HG03558 (cell line): Measurements from ENCODE around the gene KPNA1.
"Not testable (repeated sequence)": the region's sequence is repeated elsewhere in the genome, so short reads cannot be mapped to it uniquely, and the experiment has no call there.

Experiments
- ATAC-seq: cut with Tn5 transposase; IDR thresholded peaks from one replicate; pipeline ENCODE4 v1.9.1; 2021; ENCODE audit warnings: moderate number of reproducible peaks; ENCODE audit not compliant: unreplicated experiment; ENCODE audit errors: extremely low read depth

Gene KPNA1

GRCh38 chr3:122523317-122523716 lies 8.6 kb upstream of the KPNA1 start:
- ATAC-seq, result no peak

DNA sequence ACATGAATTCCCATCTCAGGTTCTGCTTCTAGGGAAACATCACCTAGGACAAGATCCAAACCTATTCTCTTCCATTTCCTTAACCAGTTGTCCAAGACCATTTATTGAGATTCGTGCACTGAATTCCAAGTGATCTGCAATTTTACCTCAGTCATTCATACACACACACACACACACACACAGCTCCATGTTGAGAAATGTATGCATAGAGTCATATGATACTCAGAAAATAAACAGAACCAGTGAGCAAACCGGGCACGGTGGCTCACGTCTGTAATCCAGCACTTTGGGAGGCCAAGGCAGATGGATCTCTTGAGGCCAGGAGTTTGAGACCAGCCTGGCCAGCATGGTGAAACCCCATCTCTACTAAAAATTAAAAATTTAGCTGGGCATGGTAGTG lies 6.1 kb upstream of the KPNA1 start:
- ATAC-seq, result no peak

GRCh38 chr3:122519693-122520092 lies 5.0 kb upstream of the KPNA1 start:
- no peak for ATAC-seq

DNA sequence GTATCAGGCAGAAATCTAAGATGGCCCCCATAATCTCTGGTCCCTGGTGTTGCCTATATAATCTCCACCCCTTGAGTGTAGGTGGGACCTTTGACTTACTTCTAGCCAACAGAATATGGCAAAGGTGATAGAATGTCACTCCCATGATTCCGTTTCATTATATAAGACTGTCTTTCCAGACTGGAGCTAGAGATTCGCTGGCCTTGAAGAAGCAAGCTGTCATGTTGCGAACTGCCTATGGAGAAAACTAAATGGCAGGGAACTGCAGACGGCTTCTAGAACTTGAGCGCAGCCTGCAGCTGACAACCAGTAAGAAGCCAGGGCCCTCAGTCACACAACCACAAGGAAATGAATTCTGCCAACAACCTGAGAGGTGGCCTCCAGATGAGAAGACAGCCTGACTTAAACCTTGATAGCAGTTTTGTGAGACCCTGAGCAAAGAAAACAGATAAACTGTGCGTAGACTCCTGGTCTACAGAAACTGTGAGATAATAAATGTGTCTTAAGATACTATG lies 2.2 kb upstream of the KPNA1 start:
- no peak for ATAC-seq

DNA sequence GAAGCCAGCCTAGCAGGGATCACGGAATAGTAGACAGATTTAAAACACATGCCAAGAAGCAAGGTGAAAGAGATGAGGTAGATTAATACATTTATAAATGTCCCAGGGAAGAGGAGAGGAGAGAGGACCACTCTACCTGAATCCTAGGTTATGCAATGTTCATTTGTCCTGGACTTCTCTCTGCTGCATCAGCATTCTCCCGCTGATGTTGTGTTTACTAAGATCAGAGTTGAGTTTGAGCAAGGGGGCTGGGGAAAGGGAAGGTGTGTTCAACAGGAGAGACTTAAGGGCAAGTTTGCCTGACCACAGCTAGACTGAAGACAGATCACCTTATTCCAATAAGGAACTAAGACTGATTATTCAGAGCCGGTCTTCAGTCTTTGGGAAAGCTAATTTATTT lies 1.1 kb upstream of the KPNA1 start:
- no peak for ATAC-seq

DNA sequence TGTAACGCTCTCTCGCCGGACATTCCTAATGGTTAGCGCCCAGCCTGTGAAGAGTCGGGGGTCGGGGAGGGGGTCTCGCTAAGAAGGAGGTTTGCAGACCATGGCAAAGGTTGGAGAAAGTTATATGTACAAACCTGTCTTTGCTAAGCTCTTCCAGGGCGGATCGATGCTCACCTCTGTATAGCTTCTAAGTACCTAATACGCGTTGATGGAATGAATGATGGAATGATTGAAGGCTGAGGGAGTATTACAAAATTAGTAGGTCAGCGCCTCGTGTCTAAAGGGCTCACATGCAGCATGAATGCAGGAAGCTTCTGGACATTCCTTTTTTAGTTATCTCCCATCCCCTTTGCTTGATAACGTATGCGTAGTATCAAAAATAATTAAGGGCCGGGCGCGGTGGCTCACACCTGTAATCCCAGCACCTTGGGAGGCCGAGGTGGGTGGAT lies 305 bp upstream of the KPNA1 start:
- no peak for ATAC-seq

GRCh38 chr3:122513386-122514122 lies 1.2 kb downstream of the KPNA1 start:
- ATAC-seq, result no peak

GRCh38 chr3:122512284-122512683 lies 2.5 kb downstream of the KPNA1 start:
- no peak for ATAC-seq

GRCh38 chr3:122510878-122511535 lies 3.7 kb downstream of the KPNA1 start:
- no peak for ATAC-seq

DNA sequence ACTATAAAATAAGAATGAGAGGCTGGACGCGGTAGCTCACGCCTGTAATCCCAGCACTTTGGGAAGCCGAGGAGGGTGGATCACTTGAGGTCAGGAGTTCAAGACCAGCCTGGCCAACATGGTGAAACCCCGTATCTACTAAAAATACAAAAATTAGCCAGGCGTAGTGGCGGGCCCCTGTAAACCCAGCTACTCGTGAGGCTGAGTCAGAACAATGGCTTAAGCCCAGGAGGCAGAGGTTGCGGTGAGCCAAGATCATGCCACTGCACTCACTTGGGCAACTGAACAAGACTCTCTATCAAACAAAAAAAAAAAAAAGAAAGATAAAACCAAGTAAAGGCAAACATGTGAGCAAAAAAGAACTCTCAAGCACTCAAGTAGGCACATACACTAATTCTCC lies 5.8 kb downstream of the KPNA1 start:
- not testable (repeated sequence) for ATAC-seq

- ATAC-seq, result no peak
These were observed 6.4 kb downstream of the KPNA1 start for GRCh38 chr3:122508135-122508914.

GRCh38 chr3:122506450-122506849 lies 8.3 kb downstream of the KPNA1 start:
- no peak for ATAC-seq

DNA sequence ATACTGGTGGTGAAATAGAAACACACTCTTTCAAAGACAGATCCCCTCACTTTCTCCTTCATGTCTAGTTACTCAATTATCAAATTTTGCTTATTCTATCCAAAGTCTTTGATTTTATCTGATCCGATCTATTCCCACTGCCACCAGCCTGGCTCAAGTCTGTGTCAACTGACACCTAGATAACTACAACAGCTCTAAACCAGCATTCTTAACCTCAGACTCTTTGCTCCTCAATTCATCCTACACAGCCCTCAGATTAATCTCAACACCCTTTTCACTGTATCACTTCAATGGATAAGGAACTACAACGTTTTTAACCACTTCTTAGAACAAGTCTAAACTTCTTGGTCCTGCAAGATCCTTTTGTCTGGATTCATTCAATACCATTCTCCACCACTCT lies 9.1 kb downstream of the KPNA1 start:
- ATAC-seq, result no peak

GRCh38 chr3:122502941-122503340 lies 11.8 kb downstream of the KPNA1 start:
- no peak for ATAC-seq

GRCh38 chr3:122502139-122502538 lies 12.6 kb downstream of the KPNA1 start:
- no peak for ATAC-seq

- not testable (repeated sequence) for ATAC-seq
These were observed 13.8 kb downstream of the KPNA1 start for GRCh38 chr3:122500964-122501363.

DNA sequence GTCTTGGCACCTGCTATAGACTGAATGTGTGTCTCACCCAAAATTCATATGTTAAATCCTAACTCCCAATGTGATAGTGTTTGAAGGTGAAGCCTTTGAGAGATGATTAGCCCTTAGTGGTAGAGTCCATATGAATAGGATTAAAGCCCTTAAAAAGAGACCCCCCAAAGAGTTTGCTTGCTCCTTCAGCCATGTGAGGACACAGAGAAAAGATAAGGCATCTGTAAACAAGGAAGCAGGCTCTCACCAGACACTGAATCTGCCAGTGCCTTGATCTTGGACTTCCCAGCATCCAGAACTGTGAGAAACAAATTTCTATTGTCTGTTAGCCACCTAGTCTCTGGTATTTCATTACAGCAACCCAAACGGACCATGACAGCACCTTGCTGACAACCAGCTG lies 16.6 kb downstream of the KPNA1 start:
- no peak for ATAC-seq

GRCh38 chr3:122497425-122497824 lies 17.3 kb downstream of the KPNA1 start:
- ATAC-seq, result peak; percentile 89

DNA sequence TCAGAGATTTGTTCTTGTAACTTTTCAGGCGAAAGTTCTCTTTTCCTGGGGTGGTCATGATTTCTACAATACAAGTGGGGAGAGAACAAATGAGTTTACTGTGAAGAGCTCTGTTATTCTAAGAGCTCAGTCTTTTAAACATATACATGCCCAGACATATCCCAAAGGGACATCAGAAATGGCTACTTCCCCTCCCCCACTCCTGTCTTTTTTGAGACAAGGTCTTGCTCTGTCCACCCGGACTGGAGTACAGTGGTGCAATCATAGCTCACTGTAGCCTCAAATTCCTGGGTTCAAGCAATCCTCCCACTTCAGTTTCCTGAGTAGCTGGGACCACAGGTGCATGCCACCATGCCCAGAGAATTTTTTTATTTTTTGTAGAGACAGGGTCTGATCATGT lies 18.2 kb downstream of the KPNA1 start:
- ATAC-seq, result no peak

GRCh38 chr3:122493296-122493695 lies 21.4 kb downstream of the KPNA1 start:
- ATAC-seq, result no peak
